T-helper 9 cell (primary cell): ENCODE results near the gene ASPHD1.
A peak's percentile ranks its signal among the peaks of the same experiment; 100 is the strongest.
"Not testable (repeated sequence)": the region's sequence is repeated elsewhere in the genome, so short reads cannot be mapped to it uniquely, and the experiment has no call there.

Experiments used
- DNase-seq: peaks from one replicate; pipeline ENCODE4 v3.0.0-alpha.2; 2020
- total RNA-seq, 2 donors: gene quantifications; one replicate each; lab custom pipeline; 2026; lab: John Stamatoyannopoulos, UW

ASPHD1 gene, protein sequence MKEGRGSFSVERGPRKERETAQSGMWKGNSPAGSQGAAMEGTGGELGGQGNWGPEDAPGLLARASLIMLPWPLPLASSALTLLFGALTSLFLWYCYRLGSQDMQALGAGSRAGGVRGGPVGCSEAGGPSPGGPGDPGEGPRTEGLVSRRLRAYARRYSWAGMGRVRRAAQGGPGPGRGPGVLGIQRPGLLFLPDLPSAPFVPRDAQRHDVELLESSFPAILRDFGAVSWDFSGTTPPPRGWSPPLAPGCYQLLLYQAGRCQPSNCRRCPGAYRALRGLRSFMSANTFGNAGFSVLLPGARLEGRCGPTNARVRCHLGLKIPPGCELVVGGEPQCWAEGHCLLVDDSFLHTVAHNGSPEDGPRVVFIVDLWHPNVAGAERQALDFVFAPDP
- 0 reads per million in 2 donors for total RNA-seq

DNA sequence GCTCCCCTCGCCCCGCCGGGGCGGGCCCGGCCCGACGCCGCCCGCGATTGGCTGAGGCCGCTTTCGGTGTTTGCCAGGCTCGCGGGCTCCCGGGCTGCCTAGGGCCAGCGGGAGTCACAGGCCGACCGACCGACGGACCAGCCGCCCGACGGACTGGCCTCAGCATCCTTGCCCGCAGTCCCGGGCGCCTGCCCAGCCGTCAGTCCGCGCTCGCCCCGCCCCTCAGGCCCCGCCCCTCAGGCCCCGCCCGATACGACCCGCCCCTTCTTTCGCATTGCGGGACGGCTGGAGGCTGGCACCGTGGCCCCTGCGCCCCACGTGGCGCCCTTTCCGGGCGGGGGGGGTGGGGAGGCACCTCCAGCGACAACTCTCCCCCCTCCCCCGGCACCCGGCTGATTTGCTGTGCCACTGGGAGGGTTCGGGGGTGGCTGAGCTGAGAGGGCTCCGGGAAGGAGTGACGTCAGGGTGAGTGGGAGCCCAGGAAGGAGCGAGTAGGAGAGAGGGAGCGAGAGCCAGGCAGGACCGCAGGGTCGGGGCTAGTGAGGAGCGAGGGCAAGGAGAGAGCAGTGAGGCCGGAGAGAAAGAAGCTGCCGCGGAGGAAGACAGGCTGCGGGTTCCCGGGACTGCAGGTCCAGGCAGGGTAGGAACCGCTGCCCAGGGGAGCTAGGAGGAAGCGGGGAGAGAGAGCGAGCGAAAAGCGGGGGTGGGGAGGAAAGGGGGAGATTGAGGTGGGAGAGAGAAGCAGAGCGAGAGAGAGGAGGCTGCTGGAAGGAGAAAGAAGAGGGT lies at the start of gene ASPHD1:
ASPHD1 (plus strand) TSS at position 387 of the 786 bp plus-strand sequence. CDS start 484 bp downstream, outside the sequence.
- no peak for DNase-seq

DNA sequence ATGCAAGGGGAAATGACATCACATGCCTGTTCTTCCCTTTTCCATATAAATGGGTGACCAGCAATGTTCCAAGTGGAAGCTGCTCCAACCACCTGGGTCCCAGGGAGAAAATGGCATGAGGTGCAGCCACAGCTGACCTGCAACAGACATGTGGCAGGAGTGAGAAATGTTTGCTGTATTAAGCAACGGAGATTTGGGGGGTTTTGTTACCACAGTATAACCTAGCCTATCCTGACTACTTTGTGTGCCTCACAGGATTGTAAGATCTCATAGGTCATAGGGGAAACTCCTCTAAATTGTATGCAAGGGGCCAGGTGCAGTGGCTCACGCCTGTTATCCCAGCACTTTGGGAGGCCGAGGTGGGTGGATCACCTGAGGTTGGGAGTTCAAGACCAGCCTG lies 49.3 kb upstream of the ASPHD1 start:
- DNase-seq = no peak

DNA sequence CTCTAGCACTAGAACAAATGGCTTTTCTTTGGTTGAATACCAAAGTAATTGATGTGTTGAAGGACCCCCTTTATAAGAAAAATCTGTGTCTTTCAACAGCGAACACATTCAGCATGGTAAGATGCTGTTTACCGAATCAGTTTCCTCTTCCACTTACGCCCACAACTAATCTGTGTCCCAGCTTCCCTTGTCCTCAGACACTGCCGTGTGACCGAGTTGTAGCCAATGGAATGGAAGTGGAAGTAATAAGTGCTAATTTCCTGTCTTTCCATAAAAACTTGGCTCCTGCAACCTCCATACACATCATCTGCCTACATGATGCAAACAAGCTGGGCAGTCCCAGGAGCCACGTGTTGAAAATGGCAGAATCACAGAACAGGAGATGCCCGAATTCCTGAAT lies 47.6 kb upstream of the ASPHD1 start:
- DNase-seq = no peak

DNA sequence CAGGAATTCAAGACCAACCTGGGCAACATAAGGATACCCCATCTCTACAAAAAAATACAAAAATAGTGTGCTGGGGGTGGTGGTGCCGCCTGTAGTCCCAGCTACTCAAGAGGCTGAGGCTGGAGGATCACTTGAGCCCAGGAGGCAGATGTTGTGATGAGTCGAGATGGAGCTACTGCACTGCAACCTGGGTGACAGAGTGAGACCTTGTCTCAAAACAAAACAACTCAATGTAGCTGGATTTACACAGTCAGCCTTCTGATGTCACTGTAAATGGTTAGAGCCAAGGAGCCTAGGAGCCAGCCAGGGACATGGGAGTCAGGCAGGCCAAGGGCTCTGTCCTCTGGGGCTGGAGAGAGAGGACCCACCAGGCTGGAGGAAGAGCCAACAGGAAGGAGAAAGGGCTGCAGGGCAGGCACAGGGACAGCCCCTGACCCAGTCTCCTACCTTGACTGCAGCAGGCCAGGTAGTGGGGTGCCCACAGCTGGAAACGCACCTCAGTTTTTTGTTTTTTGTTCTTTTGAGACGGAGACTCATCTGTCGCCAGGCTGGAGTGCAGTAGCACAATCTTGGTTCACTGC lies 45.7 kb upstream of the ASPHD1 start:
- no peak for DNase-seq

DNA sequence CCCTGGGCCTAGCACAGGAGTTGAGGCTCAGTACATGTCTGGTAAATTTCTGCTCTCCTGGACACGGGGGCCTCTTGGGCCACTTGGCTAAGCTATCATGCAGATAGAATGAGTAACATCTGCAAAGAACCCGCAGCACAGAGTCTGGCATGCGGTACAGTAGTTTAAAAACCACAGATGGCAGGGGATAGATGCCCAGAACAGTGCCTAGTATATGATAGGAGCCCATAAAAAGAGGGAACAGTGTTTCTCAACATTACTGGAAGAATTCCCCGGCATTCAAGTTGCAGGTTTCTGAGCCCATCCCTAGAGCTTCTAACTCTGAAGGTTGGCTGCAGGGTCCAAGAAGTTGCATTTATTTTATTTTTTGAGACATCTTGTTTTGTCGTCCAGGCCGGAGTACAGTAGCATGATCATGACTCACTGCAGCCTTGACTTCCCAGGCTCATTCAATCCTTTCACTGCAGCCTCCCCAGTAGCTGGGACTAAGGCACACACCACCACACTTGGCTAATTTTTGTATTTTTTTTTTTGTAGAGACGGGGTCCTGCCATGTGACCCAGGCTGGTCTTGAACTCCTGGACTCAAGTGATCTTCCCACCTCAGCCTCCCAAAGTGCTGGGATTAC lies 43.0 kb upstream of the ASPHD1 start:
- no peak for DNase-seq

DNA sequence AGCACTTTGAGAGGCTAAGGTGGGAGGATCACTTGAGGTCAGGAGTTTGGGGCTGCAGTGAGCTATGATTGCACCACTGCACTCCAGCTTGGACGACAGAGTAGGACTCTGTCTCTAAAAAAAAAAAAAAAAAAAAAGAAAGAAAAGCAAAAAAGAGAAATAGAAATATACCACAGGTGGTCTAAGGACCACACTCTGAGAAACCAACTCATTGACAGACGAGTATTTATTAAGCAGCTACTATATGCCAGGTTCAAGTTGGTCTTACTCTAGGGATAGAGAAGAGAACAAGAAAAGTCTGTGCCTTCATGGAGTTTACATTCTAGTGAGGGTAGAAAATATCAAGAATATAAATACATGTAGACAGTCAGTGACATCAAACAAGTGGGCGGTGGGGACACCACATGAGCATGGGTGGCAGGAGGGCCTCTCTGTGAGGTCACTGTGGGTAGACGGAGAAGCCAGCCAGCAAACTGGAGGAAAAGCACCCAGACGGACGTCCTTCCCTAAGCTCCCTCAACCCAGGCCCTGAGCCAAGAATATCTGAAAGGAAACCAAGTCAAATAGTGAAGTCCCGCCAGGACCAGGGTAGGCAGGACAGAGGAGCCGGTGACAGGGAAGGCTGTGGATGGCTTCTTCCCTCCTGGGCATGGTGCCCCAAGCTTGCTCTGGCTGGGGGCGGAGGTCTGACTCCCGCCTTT lies 42.0 kb upstream of the ASPHD1 start:
- no peak for DNase-seq

DNA sequence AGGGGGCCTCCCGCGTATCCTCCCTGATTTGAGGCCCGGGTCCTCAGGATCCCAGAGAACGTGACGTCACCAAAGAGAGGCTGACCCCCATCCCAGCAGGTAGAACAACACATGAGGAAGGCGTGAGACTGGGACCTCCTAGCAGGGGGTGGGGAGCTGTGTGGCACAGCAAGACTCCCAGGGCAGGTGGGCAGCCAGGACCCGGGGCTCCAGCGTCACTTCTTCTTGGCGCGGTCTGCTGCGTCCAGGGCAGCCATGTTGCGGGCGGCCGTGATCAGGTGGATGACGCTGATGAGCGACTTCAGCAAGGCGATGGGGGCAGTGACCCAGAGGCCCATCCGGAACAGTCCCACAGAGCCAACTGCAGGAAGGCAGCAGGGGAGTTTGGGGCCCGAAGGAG lies 41.3 kb upstream of the ASPHD1 start:
- no peak for DNase-seq

DNA sequence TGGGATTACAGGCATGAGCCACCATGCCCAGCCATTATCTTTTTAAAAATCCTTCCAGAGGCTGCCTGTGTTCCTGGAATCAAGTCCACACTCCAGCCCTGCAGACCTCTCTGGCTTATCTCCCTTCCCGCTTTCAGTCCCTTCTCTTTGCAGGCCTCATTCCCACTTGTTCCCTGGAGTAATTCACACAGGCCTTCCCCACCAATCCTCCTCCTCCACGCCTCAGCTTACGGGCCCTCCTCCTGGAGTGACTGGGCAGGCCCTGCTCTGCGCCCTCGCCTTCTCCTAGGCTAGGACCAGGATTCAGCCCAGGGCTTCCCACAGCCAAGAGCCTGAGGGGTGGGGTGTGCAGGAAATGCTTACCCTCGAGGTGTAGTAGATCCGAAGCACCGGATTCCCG lies 40.1 kb upstream of the ASPHD1 start:
- no peak for DNase-seq

DNA sequence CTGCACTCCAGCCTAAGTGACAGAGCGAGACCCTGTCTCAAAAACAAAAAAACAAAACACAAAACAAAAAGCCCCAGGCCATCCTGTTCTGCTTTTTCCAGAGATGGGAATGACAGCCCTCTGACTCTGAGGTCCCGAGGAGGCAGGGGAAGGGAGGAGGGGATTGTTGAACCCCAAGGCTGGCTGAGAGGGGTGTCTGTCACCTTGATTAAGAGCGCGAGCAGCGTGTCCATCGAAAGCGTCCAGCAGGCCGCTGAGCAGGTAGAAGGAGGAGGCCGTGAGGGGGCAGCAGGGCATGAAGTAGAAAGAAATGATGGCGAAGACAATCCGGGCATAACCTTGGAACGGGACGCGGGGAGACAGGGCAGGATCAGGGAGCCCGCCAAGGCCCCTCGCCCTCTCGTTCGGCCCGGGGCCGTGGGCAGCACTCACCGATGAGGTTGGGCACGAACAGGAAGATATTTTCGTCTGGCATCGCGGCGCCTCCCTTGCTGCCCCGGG lies 37.9 kb upstream of the ASPHD1 start:
- no peak for DNase-seq

DNA sequence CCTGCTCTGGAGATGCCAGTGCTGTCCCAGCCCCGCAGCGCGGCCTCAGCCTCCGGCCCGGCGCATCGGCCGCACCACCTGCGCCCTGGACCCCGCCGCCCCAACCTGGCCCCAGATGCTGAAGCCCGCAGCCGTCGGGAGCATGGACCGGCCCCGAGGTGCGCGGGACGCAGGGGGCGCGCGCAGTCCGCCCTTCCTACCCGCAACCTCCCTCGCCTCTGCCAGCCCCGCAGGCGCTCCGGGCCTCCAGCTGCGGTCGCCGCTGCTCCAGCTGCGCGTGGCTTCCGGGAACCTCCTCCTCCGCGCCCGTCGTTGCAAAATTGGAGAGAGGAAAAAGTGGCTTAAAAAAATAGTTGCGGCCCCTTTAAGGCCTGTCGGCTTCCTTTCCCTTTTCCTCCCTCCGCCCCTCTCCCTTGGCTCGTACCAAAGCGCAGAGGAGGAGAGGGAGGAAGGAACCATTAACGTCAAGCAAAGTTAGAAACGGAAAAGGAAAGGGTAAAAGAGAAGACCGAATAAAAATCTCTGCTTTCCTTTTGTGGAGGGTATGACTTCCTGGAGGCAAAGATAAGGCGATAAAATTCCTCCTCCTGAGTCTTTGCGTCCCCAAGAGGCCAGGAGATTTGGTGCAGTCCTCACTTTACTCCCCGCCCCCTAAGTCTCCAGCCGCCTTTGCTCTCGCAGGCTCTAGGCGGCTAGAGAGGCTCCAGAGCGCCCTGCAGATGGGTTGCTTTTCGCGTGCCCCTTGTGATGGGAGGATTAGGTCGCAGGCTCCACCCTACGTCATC lies 37.2 kb upstream of the ASPHD1 start, which contains the start of gene CDIPT:
CDIPT (minus strand) TSS at position 343 of the 785 bp plus-strand sequence. CDS start 369 bp downstream, outside the sequence.
- DNase-seq = peak; percentile 87

DNA sequence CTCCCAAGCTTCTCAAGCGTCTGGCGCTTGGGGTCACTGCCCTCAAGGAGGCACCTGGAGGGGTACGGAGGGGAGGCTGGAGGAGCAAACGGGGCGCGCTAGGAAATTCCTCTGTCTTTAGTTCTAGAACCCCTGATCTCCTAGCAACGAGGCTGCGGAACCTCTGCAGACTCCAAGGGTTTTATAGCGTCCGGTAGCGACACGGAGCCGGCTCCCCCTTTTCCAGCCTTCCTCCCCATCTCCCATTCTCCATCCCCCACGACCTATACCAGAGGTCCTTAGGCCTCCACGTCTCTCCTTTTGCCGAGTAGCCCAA lies 36.7 kb upstream of the ASPHD1 start:
- DNase-seq = no peak

DNA sequence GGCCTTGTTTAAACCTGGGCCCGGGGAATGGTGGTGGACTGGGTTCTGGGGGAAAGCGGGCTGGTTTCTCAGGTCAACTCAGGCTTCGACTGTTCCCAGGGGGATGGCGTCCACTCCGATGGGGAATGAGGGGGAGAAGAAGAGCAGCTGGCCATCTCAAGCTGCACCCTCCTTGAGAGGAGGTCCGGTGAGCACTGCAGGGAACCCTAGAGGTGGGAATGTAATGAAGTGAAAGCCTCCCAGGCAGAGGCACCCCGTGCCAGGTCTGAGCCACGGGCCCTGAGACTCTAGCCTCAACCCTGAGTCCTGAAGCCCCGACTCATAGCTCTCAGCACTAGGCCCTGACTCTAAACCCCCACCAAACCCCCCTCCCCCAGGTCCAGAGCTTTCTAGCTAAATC lies 36.1 kb upstream of the ASPHD1 start:
- no peak for DNase-seq

DNA sequence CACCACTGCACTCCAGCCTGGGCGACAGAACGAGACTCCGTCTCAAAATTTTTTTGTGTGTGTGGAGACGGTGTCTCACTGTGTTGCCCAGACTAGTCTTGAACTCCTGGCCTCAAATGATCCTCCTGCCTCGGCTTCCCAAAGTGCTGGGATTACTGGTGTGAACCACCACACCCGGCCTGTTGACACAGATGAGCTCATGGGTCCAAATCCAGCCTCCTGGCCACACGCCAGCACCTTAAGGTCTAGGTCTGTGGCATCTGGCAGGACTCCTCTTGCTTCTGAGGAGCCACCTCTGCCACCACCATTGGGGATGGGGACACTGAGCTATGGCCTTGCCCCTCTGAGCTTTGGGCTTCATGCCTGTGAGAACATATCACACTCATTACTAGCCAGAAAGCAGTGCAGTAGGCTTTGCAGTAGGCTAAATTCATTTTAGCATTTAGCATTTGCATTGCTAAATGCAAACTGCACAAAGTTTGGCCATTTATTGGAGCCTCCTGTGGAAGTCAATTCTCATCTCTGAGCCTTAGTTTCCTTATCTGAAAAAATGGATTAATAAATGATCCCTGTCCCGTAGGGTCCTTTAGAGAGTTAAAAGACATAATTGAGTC lies 31.8 kb upstream of the ASPHD1 start:
- no peak for DNase-seq

DNA sequence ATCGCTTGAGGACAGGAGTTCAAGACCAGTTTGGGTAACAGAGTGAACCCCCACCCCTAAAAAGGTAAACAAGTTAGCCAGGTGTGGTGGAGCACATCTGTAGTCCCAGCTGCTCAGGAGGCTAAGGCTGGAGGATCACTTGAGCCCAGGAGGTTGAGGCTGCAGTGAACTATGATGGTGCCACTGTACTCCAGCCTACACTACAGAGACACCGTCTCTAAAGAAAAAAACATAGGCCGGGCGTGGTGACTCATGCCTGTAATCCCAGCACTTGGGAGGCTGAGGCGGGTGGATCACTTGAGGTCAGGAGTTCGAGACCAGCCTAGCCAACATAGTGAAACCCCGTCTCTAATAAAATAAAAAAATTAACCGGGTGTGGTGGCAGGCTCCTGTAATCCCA lies 31.2 kb upstream of the ASPHD1 start:
- not testable (repeated sequence) for DNase-seq

DNA sequence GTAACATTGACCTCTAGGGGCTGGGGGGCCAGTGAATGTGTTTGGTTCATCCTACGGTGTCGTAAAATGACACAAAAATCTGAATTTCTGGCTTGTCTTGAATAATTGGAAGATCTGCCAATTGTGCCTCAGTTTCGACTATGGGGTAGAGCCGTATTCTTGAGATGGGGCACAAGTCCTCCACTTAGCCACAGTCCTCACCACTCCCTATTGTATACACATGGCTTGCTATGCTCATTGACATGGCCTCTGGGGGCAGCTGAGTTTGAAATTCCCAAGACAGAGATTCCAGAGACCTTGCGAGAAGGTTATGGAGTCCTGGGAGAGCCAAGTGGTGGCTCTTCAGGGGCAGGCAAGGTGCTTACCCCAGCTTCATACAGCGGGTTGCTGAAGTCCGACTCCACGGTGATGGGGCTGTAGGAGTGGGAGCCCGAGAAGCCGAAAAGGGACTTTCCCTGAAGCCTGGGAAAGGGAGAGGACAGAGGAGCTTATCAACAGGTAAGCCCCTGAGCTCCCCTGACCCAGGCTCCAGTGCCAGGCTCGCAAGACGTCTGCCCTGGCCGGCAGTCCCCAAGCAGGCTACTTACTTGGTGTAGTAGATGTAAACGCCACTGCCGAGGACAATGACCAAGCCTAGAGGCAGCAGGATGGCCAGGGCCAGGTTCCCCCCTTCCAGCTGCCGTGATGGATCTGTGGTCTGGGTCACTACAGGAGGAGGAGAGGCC lies 28.3 kb upstream of the ASPHD1 start:
- no peak for DNase-seq

DNA sequence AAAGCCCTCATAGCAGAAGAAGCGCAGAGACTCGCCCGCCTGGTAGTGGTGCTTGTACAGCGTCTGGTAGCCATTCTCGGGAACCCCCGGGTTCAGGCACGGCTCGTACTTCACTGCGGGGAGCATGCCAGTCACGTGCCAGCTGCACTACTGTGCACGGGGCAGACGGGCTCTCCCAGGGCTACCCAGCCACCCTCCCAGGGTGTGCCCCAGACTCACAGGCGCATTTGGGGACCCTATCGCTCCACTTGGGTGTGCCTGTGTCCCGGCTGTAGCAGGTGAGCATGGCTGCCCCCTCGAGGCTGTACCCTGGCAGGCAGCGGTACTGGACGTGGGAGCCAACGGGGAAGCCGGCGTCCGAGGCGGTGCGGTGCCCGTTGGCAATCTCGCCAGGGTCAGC lies 27.0 kb upstream of the ASPHD1 start:
- no peak for DNase-seq

DNA sequence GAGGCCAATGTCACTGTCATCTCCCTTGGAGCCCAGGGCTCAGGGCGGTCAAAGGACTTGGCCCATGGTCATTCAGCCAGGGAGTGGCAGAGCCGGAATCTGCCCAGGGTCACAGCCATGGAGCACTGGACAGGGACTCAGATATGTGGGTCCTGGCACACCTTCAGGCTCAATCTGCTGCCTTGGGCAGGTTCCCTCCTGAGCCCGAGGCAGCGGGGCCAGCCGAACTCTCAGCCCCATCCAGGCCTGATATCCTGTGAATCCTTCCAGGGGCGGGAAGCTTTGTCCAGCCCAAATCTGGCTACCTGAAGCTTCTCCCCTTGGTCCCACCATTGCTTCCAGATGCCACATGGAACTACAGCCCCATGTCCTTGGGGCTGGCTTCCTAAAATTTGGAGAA lies 25.1 kb upstream of the ASPHD1 start:
- no peak for DNase-seq

DNA sequence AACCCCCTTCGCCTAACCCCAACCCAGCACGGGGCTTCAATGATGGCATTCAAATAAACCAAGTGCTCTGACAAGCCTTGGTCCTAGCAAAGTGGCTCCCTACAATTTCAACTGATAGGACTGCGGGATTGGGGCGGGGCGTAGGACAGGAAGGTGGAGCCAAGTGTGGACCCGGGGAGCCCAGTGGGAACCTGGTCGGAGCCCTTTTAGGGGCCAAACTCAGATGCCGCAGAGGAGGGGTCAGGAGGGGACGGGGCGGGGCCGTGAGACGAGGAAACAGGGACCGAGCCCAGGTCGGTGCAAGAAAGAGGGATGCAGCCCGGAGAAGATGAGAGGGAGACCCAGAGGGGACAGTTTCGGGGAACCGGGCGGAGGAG lies 24.1 kb upstream of the ASPHD1 start:
- DNase-seq = no peak

DNA sequence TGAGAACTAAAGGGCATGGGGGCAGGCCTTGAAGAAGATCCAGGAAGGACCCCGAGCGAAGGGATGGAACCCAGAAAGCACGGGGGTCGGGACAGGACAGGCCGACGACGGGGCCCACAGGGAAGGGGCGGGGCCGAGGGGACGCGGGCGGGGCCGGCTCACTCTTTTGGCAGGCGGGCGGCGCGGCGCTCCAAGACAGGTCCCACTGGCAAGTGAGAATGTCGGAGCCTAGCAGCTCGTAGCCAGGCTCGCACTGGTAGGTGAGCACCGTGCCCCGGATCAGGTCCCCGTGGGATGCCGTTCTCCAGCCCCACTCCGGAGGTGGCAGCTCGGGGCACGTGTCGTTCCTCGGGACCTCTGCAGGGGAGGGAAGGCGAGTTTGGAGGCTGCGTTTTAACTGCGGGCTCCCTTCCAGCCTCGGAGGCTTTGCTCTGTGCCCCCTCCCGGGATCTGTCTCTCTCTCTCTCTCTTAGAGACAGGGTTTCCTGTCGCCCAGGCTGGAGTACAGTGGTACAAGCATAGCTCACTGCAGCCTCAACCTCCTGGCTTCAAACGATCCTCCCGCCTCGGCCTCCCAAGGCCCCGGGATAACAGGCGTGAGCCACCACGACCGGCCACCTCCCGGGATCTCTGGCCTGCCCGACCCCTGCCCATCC lies 23.6 kb upstream of the ASPHD1 start:
- DNase-seq = peak; percentile 33
